AG10803 (cell line): ENCODE data around the gene ARL10.

Source experiments
- DNase-seq: peaks from one replicate; pipeline ENCODE4 v3.0.0; 2010; ENCODE audit warnings: low read depth
- H3K4me3 ChIP-seq: 2 replicates; pipeline ENCODE4 v1.5.1; 2011; ENCODE audit warnings: mild to moderate bottlenecking, low read length, control low read depth
- CTCF ChIP-seq: conservative IDR thresholded peaks from 2 replicates; pipeline ENCODE4 v1.5.1; 2011; ENCODE audit warnings: mild to moderate bottlenecking, low read length, control low read depth, inconsistent platforms

Gene ARL10

GRCh38 chr5:176384366-176384930 lies 19.2 kb downstream of the ARL10 start:
- no peak for DNase-seq
- no peak overlapping the region for H3K4me3 ChIP-seq
- no peak for TF ChIP-seq CTCF

- no peak overlapping the region for H3K4me3 ChIP-seq
- no peak for TF ChIP-seq CTCF
- no peak for DNase-seq
Observed at GRCh38 chr5:176384991-176385390, 19.7 kb downstream of the ARL10 start.

GRCh38 chr5:176386491-176386890 lies 21.2 kb downstream of the ARL10 start:
- no peak for TF ChIP-seq CTCF
- no peak for DNase-seq
- H3K4me3 ChIP-seq: no peak overlapping the region

GRCh38 chr5:176387384-176387925 lies 22.2 kb downstream of the ARL10 start:
- TF ChIP-seq CTCF: no peak
- peak; percentile 16 for DNase-seq
- H3K4me3 ChIP-seq: peak overlapping the region; percentile 97

- TF ChIP-seq CTCF: no peak
- H3K4me3 ChIP-seq: peak overlapping the region; percentile 97
- no peak for DNase-seq
Observed at GRCh38 chr5:176388003-176388443, 22.7 kb downstream of the ARL10 start.

- TF ChIP-seq CTCF: no peak
- peak; percentile 98 for DNase-seq
- H3K4me3 ChIP-seq: peak within 1 kb of the TSS; percentile 97
Observed at GRCh38 chr5:176388444-176389134, 23.3 kb downstream of the ARL10 start, which contains the start of the genes HIGD2A and NOP16. Gene HIGD2A (plus strand): TSS chr5:176388751. CDS start chr5:176388820, 69 bp downstream. Gene NOP16 (minus strand): TSS chr5:176388598. CDS start chr5:176388539, 59 bp downstream.
